Measurements from ENCODE around the gene PSMB5.

PSMB5 gene

DNA sequence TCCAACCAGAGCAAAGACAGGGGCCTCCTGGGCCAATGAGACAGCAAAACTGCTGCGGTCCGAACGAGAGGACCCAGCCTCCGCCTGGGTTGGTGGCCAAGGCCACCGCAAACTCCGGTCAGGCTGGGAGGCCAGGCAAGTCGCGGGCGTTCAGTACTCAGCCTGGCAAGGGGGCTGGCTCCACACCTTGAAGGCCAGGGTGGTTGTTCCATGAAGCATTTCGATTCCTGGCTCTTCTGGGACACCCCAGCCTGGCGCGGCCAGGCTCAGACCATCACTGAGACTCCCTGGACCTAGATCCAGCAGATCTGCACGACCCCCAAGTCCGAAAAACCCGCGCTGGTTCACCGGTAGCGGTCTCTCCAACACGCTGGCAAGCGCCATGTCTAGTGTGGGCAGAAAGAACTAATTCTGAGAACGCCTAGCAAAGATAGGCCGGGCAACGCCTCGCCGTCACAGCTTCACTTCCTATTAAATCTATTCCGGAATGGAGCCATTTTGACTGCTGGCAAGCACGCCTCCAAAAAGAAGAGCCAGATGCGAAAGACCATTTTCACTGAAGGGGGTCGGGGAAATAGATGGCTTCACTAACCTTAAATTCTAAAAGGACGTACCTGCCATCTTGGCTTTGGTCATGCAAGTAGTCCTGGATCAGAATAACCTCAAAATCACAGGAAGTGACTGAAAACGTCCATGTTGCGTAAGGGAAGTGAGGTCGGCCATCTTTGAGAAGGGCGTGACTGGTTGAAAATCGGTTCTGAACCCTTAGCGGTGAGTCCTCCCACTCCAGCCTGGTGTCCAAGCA lies at the start of gene PSMB5:
Gene PSMB5 (minus strand): TSS at position 403 of the 805 bp plus-strand sequence. CDS start 19 bp downstream, at position 384.
- no peak for DNase-seq

DNA sequence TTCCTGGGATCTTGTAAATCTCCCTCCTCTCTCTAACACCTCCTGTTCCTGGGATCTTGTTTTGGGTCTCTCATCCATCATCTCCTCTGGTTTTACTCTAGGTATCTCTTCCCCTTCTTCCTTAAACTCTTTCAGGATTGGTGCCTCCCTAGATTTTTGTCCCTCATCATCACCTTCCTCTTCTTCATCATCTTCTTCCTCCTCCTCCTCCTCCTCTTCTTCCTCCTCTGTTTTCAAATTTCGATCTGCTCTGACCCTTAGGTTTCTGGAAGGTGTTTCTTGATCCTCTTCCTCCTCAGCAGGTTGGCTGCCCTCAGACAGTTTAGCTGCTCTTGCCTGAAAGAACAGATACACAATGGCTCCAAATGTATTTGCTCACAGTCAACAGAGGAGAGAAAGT lies 45.8 kb upstream of the PSMB5 start:
- no peak for DNase-seq

DNA sequence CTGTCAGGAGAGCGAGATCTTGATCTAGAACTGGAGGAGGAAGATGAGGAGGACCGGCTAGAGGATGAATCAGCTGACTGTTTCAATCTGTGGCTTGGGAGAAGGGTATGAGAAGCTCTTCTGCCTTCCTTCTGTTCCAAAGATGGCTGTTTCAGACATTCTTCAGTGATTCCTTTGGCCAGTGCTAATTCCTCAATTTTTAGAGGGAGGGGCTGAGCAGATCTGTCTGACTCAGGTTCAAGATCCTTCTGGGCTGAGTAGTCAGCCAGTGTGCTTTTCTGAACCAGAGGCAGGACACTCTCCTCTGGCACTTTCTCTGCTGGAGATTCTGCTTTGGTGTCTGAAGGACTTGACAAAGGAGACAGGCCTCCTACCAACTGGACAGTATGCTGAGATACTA lies 45.0 kb upstream of the PSMB5 start:
- no peak for DNase-seq

DNA sequence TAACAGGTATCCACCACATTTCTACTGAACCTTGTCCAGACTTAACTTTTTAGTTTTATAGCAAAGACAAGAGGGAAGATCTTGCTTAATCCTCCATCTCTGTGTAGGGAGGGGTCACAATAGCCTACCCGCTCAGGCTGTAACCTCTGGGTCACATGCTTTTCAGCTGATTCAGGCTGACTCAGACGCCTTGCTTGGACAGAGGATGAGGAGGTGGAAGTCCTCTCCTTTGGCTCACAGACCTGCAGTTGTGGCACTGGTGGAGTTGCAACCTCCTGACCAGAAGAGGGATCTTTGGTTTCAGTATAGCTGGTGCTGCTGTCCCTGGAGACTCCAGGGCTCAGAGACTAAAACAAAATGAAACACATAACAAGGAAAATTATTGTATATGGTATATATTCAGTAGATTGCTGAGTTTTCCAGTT lies 44.0 kb upstream of the PSMB5 start:
- DNase-seq = no peak

DNA sequence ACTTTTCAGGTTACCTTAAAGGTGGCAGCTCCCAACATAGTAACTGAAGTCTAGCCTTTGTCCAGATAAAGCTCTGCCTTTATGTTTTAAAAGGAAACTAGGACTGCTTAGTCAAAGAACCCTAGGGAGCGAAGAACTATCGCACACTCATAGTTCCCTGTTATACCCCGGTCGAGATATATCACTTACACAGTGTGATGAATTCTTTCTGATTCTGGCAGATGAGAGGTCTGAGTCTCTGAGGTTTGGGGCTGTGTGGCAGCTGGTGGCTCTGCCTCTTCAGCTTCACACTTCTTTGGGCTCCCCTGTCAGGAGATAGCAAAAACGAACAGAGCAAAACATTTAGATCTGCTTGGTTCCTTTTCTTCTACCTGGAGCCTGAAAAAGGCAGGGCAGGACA lies 43.3 kb upstream of the PSMB5 start:
- DNase-seq = no peak

DNA sequence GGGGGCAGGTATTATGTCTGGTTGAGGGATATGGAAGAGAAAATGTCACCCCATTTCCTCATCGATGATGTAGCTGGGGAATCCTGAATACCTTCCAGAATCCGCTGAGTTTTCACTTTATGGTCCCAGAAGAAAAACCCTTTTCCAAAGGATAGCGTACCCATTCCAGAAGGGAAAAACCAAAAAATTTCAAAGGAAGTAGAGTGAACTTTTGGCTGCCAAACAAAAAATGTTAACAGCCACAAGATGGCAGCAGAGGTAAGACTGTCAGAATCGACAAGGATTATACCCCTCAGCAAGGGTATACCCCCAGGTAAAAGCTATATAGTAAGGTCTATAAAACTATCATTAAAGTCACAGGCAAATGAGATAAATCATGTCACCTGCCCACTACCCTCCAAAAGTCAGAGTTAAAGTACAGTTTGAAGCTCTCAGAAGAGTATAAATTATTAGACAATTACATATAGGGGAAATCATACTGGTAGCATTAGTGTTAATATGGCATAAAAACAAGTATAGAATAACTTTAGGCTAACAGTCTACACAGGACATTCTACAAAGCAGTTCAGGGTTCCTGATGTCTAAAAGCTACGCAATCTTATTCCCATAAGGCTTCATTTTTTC lies 42.2 kb upstream of the PSMB5 start:
- no peak for DNase-seq

DNA sequence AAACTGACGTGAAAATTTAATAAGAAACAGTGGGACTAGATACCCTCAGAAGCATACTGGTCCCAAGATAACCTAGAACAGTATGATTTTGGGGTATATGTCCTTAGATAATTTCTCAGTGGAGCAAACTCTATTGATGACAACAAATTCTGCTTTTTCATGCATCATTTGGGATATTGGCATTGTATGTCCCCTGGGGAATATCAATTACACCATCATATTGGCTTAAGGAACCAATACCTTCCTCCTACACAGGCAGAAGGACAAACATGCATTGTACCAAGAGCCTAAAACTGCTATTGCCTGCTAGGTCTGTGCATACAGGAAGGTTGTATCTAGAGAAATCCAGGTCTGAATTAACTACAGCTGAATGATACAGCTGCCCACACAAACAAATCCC lies 40.2 kb upstream of the PSMB5 start:
- no peak for DNase-seq

DNA sequence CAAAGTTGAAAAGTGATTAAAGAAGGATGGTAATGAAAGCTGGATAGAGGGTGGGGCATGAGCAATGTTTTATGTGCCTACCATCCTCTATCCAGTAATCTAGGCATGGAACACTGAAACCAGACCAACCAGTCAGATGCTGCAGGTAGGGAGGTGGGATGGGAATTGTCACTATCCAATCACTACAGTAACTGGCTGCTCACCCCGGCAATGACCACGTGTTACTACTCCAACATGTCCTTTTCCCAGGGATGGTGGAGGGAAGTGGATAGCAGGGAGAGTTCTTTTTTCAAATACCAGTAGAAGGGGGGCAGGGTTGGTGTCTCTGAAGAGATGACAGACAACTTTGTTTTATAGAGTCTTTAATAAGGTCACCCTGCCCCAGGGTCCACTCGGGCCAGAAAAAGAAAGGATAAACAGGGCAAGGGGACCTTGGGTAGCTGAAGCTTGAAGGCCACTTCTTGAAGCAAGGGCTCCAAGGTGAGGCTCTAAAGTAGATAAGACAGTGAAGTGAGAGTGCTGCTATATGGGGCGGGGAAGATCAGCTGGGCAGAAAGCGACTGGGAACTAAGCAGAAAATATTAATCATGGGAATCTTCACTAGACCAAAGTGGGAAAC lies 37.3 kb upstream of the PSMB5 start:
- no peak for DNase-seq

DNA sequence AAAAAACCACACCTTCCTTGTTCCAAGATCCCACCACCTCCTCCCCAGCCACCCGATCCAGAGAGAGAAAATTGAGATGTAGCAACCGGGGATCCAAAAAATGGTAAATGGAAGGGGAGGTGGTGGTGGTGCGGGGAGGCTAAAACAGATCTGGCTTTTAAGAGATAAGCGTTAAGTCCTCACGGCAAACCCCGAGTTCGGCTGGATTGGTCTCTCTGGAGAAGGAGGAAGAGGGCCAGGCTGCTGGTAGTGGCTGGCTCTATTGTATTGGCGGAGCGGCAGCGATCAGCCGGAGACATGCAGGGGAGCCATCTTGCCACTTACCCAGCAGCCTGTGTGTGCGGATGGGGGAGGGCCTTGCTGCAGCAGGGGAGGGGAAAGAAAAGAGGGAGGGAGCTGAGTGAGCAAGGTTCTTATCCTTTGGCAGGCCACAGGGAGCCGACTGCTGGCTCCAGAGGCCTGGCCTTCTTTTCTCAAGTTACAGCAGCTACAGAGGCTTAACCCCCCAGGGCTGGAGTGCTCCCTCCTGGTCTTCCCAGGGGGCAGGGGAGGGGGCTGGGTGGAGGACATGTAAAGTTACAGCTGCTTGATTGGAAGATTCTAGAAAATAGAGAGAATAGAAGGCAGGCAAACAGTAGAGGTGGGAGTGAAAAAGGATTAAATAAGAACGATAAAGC lies 36.7 kb upstream of the PSMB5 start:
- DNase-seq = no peak

DNA sequence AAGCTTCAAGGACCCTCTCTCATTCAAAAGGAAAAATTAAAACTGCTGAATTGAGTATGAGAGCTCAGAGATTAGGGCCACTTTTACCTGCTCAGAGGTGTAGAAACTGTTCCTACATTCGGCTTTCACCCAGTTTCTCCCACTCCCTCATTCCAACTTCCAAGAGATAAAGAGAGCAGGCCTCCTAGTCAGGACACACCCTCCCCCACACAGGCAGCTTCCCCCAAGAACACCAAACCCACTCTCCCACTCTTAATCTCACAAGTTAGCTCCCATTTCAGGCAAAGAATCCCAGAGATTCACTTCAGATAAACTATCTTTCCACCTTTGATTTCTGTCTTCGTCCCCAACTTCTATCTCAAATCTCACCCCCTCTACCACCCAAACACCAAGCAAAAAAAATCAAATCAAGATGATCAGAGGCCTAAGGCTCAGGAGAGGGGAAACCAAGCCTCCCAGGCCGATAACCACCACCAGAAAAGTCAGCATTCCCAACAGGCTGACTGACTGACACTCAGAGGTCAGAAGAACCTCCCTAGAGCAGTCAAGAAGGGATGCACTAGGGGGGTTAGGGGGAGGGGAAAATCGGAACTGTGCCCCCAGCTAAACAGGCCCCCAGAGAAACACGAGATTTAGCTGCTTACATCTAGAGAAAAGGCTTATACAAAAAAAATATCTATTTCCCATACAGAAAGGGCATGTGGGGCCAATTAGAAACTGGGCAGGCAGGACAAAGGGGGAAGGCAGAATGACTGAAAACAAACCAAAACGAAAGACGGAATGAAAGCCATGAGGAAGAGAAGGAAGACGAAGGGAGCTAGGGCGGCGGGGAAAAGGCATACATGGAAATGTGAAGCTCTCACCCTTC lies 35.8 kb upstream of the PSMB5 start:
- DNase-seq = no peak

DNA sequence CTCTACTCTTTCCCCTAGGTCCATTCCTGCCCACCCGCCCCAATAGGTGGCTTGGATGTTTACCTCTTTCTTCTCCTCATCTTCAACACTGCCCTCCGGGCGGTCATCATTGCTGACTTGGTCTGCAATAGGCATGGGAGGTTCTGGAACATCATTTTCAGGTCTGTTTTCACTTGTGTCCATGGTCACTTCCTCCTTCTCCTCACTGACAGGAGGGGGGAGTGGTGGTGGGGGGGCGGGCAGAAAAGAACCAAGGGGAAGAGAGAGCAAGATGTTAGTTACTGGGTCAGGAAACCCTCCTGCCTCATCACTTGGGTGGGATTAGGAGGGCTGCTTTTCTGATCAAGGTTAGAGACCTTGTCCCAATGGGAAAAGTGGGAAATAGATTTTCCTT lies 34.7 kb upstream of the PSMB5 start:
- DNase-seq = no peak

DNA sequence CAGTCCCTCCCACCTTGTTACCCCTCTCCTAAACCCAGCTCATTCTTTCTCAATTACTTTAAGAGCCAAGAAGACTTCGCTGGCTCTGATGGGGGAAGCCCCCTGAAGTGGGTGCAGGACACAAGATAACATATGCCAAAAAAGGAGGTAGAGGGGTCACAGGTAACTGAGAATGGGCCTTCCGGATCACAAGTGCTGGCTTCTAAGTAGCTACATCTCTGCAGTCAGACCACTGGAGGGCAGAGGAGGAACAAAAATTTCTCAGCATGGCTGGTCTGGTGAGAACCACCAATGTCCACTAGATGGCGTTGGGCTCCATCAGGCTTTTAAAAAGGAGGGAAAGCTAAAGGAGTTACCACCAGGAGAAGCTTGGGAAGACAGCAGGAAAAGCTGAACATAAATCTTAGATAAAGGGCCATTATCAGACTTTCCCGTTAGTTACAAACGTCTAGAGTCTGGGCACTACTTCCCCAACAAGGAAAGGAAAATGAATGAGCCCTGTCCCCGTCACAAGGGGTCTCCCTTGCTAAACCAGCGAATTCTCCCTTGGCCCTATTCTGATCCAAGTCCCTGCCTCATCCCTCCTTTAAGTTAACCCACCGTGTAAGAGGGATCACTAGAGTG lies 34.2 kb upstream of the PSMB5 start:
- DNase-seq = no peak

DNA sequence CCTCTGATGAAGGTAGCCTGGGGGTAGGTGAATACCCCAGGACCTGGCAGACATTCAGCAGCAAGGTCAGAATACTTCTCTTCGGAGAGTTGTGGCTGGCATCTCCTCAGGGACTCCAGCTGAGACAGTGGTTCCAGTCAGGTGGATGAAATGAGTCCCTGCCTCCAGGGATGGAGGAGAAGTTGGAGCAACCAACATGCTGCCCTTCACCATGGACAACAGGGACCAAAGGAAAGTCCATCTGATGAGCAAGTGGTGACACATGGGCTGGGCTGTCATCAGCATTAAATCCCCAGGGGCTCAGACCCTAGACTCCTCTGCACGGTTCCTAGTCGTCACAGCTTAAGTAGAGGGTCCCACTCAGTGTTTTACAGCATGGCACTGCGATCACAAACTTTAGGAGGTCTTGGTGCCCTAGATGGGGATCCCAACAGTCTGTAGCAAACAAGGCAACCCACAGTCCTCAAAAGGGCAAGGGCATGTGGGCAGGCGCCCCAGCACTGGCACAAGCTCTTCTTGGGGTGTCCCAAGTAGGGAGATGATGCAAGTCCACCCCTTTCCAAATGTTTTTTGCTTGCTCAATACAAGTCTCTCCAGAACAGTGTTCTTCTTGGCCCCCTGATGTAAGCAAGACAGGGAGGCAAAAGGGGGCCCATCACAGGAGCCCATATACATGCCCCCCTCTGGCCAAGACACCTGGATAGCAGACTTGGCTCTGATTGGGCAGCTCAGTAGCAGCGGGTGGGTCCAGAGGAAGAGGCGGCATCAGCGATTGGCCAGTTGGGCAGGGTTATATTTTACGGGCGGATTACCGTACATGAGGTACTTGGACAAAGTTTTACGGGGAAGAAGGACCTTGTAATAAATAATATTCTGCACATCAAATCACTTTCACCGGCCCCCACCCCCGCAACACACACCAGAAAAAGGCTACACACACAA lies 33.4 kb upstream of the PSMB5 start:
- no peak for DNase-seq

DNA sequence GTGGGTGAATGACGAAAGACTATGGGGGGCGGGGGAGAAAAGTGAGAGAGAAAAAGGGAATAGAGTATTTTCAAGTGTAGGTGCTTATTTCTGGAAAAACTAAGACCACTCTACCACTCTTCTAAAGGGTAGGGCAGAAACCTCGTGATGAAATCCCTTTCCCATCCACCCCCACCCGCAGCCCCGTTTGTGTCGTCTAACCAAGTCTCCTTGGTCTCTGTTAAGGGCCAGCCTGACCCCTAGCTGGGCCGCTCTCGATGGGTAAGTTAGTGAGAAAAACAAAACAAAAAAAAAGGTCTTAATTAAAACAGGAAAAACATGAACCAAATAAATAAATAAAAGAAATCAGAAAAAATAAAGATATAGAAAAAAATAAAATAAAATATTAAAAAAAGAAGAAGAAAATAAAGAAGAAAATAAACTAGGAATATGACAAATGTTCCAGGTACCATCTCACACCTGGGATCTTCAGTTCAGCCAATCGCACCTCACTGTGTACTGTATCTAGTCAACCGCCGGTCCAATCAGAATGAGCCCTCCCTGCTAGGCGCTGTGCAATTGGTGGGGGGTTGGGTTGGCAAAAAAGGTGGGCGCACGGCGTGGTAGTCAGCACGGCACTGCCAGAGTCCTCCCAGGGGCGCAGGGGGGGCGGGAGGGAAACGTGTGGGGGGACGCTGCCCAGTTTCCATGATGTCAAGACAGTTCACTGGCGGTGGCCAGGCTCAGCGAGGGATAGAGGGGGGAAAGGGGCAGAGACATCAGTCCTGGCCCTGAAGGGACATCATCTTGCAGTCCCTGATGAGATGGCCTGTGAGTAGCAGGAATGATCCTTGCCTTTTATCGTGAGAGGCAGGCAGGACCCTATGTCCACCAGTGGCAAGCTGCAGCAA lies 32.4 kb upstream of the PSMB5 start:
- no peak for DNase-seq

DNA sequence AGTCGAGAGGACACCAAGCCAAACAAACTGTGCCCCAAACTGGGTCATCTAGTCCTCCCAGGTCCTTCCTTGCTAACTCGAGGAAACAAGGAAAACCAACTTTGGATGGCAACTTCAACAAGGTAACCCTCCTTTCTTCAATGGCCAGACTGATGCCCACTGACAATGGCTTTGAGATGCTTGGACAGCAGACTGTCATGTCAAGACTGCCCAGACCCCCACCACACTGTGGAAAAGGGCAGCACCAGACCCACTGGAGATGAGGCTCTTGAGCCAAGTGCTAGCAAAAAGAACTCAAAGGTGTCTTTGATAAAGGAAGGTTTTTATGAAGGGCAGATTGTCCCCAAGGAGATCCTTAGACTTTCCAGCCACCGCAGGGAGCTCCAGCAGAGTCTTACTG lies 31.7 kb upstream of the PSMB5 start:
- DNase-seq = no peak

DNA sequence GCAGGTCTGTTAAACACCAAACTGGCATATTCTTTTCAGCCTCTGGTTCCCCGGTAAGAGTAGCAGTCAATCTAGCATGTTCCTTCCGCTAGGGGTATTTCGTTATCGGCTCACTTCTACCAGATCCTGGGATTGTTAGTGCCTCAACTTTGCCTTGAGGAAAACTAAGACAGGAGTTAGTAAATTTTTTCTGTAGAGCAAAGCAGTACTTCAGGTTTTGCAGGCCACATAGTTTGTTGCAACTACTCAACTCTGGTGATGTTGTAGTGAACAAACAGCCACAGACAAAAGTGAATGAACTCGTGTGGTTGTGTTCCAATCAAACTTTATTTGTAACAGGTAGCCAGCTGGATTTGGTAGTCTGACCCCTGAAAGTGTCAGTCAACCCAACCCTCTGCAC lies 28.9 kb upstream of the PSMB5 start:
- no peak for DNase-seq

DNA sequence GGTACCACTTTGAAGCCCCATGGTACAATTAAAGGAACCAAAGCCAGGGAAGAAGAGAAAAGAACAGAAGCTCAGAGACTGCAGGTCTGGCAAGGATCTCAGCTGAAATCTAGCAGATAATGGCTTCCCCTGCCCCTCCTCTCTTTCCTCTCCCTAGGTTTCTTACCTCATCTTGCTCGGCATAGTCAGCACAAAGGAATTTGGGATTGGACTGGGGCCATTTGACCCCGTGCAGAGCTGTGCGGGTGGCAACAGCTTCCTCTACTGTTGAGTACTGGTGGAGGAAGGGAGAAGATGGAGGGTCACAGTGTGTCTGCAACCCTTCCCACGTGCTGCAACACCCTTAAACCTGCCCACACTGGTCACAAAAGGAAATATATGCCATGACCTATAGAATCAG lies 27.3 kb upstream of the PSMB5 start:
- no peak for DNase-seq

DNA sequence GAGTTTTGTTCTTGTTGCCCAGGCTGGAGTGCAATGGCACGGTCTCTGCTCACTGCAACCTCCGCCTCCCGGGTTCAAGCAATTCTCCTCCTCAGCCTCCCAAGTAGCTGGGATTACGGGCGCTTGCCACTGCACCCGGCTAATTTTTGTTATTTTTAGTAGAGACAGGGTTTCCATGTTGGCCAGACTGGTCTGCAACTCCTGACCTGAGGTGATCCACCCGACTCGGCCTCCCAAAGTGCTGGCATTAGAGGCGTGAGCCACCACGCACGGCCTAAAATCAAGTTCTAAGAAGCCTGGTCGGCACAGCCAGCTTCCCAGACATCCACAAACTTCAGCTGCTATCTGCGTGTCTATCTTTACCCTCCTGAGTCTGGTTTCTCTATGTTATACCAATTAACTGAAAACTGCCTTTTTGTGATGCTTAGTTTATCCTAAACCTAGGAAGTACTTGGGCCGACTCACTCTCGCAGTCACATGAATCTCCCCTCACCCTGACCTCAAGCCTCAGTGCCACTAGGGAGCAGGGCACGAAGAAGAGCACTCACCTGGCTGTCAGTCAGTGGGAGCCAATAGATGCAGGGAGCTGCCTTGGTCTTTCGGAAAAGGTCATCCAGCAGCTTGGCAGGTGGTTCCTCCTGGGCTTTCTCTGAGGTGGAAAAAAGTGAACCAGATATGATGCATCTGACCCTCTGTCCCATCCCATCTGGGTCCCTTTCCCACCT lies 26.0 kb upstream of the PSMB5 start:
- DNase-seq = no peak
